GM19025 (cell line): ENCODE data around the gene SMIM22.
A peak's percentile ranks its signal among the peaks of the same experiment; 100 is the strongest.

ENCODE experiments used
- ATAC-seq: cut with Tn5 transposase; IDR thresholded peaks from one replicate; pipeline ENCODE4 v1.9.1; 2021; ENCODE audit warnings: mild to moderate bottlenecking, low read depth, moderate library complexity; ENCODE audit not compliant: unreplicated experiment

Gene SMIM22, protein sequence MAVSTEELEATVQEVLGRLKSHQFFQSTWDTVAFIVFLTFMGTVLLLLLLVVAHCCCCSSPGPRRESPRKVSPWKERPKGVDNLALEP

DNA sequence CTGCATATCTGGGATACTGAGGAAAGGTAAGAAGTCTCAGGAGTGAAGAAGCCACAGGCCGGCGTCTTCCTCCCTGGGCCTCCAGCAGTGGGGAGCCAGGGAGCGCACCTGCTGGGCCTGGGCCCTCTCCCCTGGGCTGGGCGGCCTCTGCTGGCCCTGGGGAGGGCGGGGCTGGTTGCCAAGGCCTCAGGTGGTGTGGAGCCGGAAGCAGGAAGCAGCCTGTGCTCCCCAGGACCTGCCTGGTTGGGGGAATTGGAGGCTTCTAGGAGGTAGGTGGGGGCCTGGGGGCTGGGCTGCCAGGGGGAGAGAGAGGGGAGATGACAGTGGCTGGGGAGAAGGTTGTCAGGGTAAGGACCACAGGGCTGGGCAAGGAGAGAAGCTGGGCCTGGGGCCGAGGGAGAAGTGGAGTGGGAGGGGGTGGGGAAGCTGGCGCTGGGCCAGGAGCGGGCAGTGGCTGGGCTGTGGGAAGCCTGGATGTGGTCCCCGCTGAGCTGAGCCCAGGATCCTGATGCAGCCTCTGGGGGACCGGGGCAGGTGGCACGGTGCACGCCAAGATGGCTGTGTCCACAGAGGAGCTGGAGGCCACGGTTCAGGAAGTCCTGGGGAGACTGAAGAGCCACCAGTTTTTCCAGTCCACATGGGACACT is at the start of gene SMIM22:
SMIM22 (plus strand) TSS at position 189 of the 647 bp plus-strand sequence; CDS start at position 555, 366 bp downstream.
- no peak for ATAC-seq

- ATAC-seq = no peak
Observed at GRCh38 chr16:4746215-4746614, 49.0 kb upstream of the SMIM22 start.

GRCh38 chr16:4746991-4747574 is 48.1 kb upstream of the SMIM22 start:
- ATAC-seq = no peak

DNA sequence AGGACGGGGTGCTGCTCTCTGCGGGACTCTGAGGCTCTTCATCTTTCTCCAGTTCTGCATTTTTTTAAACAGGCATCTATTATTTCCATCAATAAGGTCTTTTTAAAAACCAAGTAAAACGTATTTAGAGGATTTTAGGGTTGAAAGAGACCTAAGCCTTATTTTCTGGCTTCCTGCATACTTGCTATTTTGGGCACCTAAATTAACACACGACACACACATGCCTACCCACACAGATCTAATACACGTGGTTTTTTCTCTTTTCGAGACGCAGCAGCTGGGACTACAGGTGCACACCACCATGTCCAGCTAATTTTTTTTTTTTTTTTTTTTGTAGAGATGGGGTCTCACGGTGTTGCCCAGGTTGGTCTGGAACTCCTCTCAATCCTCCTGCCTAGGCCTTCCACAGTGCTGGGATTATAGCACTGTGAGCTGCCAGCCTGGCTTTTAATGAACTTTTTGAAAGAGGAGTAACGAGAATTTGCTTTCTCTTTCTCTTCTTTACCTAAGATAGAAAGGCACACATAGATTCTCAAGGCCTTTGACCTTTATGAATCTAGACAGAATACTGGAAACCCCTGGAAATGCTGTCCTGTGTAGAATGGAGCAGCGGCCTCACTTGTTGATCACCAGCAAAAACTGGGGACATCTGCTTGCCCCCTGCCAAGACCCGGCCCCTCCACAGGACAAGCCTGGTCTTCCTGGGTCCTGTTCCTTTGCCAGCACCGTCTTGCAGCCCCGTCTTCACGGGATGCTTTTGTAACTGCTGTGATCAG is 47.1 kb upstream of the SMIM22 start:
- ATAC-seq = no peak

DNA sequence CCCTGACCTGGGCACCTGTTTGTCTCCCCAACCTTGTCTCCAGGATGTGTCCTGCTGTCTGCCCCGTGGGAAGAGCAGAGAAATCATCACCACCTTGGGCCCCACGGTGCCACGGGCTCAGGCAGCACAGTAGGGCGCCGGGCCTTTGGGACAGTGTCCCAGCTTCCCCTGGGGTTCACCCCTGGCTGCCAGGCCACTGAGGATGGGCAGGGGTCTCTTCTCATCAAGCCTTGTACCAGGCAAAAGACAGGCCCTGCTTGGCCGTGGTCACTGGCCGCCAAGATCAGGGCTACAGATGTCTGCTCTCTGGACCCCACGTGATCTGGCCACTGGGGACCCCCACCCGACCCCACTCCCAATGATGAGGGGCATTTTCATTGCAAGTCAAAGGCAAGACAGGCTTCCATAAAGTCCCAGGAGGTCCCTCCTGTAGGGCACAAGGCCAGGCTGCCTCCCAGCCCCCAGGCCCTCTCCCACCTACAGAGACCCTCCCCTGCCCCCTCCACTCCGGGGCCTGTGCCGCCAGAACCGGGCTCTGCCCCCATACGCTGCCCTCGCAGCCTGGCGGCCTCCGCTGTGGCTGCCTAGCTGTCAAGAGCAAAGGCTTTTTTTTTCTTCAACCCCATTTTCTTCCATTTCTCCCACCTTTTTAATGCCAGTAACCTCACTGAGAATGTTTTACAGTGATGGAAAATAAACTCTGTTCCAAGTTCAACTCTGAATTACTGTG is 46.3 kb upstream of the SMIM22 start:
- no peak for ATAC-seq

- no peak for ATAC-seq
Observed at GRCh38 chr16:4749700-4750257, 45.4 kb upstream of the SMIM22 start.

GRCh38 chr16:4750896-4751295 is 44.3 kb upstream of the SMIM22 start:
- ATAC-seq = no peak

- ATAC-seq = no peak
Observed at GRCh38 chr16:4752351-4753100, 42.6 kb upstream of the SMIM22 start.

DNA sequence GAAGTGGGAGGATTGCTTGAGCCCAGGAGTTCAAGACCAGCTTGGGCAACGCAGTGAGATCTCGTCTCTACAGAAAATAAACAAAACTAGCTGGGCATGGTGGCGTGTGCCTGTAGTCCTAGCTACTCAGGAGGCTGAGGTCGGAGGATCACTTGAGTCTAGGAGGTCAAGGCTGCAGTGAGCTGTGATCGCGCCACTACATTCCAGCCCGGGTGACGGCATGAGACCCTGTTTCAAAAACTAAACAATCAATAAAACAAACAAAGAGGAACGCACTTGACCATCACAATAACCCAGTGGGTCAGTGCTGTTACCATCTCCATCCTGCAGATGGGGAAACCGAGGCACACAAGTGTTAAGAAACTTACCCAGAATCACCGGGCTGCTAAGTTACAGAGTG is 41.9 kb upstream of the SMIM22 start:
- ATAC-seq = no peak

DNA sequence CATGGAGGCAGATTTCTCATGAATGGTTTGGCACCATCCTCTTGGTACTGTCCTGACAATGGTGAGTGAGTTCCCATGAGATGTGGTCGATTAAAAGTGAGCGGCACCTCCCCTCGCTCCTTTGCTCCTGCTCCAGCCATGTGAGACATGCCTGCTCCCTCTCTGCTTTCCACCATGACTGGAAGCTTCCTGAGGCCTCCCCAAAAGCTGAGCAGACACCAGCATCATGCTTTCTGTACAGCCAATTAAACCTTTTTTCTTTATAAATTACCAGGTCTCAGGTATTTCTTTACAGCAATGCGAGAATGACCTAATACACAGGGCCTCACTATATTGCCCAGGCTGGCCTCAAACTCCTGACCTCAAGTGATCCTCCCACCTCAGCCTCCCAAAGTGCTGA is 40.3 kb upstream of the SMIM22 start:
- ATAC-seq = no peak

DNA sequence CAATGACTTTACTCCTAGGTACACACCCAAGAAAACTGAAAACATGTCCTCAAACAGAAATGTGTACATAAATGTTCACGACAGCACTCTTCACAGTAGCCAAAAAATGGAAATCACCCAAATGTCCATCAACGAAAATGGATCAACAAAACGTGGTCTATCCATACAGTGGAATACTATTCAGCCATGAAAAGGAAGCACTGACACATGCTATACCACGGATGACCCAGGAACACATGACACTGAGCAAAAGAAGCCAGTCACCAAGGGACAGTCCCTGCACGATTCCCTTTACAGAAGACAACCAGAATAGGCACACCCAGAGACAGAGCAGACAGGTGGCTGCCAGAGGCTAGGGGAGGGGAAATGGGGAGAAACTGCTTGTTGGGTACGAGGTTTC is 39.5 kb upstream of the SMIM22 start:
- ATAC-seq = no peak

GRCh38 chr16:4760221-4760910 is 34.8 kb upstream of the SMIM22 start:
- ATAC-seq = no peak

DNA sequence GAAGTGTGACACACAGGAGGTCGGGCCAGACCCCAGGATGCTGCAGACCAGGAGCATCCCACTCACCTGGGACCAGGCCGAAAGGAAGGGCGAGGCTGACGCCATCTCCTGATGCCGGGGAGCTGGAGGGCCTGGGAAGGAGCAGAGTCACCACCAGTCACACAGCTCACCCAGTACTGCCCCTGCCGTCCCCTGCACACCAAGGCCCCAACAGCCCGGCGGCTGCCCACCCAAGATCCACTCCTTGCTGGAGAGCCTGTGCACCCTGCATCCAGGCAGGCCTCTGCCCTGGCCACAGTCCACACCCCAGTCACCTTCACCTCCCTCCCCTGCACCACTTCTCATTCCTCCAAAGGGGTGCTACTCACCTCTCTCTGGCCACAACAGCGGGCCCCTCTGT is 33.0 kb upstream of the SMIM22 start:
- no peak for ATAC-seq

DNA sequence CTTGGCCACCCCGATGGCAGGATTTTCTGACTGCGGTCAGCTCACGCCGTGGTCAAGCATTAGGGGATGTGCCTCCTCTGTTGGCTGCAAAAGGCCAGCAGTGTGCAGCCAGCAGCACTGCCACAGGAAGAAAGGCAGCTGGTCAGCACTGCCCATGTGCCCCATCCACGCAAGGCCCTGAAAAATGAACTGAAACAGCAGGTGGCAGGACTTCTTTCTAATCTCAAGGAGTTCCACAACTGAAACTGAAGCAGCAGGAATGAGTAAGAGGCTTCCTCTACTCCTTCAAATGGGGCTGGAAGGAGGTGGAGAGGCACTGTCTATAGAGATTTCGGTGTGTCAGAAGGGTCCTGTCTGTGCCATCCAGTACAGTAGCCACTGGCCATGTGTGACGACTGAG is 31.4 kb upstream of the SMIM22 start:
- no peak for ATAC-seq

- no peak for ATAC-seq
Observed at GRCh38 chr16:4765511-4766474, 29.4 kb upstream of the SMIM22 start.

- ATAC-seq = peak; percentile 88
Observed at GRCh38 chr16:4766875-4767628, 28.1 kb upstream of the SMIM22 start, which contains the start of gene ZNF500. Gene ZNF500 (minus strand): TSS chr16:4767162. CDS start chr16:4765978, 1,184 bp downstream.

DNA sequence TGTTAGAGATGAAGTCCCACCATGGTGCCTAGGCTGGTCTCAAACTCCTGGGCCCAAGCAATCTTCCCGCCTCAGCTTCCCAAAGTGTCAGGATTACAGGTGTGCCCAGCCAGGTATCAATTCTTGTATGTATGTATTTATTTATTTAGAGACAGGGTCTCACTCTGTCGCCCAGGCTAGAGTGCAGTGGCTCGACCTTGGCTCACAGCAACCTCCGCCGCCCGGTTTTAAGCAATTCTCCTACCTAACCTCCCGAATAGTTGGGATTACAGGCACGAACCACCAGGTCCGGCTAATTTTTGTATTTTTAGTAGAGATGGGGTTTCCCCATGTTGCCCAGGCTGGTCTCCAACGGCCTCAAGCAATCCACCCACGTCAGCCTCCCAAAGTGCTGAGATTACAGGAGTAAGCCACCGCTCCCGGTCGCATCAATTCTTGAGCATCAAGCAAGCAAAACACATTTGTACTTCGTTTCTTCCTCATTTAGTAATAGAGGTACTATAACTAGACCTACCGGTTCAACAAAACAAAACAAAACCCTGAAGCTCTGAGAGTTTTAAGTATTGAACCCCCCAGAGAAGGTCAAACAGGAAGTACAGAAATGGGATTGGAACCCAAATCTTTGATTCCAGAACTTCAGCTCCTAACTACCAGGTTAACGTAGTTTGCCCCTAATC is 27.2 kb upstream of the SMIM22 start:
- no peak for ATAC-seq
